OCI-LY3 (cell line): ENCODE measurements around the gene ZNF688.

ENCODE experiments used
- EZH2phosphoT487 ChIP-seq: fragments of 200-600 bp; shearing (Covaris generic); IDR thresholded peaks from 2 replicates; pipeline ENCODE4 v1.6.1; 2018; ENCODE audit warnings: antibody characterized with exemption, mixed run types, low read depth
- TF ChIP-seq, protein P1 (sequence below): fragments of 200-600, 300-600 bp; sonication (generic); IDR thresholded peaks from 2 replicates; pipeline ENCODE4 v1.5.1; 2014; ENCODE audit warnings: antibody characterized with exemption, low read length, low read depth

- TF ChIP-seq, protein P1, sequence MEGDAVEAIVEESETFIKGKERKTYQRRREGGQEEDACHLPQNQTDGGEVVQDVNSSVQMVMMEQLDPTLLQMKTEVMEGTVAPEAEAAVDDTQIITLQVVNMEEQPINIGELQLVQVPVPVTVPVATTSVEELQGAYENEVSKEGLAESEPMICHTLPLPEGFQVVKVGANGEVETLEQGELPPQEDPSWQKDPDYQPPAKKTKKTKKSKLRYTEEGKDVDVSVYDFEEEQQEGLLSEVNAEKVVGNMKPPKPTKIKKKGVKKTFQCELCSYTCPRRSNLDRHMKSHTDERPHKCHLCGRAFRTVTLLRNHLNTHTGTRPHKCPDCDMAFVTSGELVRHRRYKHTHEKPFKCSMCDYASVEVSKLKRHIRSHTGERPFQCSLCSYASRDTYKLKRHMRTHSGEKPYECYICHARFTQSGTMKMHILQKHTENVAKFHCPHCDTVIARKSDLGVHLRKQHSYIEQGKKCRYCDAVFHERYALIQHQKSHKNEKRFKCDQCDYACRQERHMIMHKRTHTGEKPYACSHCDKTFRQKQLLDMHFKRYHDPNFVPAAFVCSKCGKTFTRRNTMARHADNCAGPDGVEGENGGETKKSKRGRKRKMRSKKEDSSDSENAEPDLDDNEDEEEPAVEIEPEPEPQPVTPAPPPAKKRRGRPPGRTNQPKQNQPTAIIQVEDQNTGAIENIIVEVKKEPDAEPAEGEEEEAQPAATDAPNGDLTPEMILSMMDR, result no peak
- no peak for TF ChIP-seq EZH2phosphoT487
Observed at GRCh38 chr16:30567160-30567990, 4.1 kb downstream of the ZNF688 start.
